Measurements from ENCODE around the gene SLC35B2. TPM values are rescaled to one million over a fixed set of nuclear protein-coding genes. Genes with fewer than 3 reads are reported as not detected.
A peak's percentile ranks its signal among the peaks of the same experiment; 100 is the strongest.

SLC35B2 gene
- total and polyA plus RNA-seq, 9 of the 15 experiments (the other 6 are each of a cell fraction or from before 2014, with no cell fraction given) = 14.5 to 59.1 (median 47.1) TPM

DNA sequence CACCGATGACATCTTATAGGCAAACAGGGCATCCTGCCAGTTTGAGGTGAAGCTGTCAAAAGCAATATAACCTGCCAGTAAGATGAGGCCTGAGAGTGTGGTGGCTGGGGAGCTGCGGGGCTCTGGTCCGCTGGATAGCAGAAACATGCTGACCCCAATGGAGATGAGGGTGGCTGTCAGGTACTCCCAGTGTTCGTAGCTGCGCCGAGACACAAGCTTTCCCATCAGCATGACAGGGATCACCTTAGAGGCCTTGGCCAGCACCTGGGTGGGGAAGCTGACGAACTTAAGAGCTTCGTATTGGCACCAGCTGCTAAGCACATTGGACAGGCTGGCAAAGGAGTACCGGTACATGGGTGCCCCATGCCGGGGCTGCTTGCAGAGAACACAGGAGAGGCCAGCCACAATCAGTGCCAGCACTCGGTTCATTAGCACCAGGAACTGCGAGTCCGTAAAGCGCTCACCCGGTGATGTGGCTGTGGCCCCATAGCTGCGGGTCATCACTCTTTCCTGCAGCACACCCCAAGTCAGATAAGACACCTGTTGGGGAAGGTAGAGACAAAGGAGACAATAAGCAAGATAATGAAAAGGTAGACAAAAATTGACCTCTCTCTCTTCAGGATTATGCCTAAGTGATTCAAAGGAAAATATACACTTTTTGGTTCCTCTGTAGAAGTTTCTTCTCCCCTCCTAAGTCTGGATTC is 2.1 kb downstream of the SLC35B2 start (continued):
- TF ChIP-seq, protein P1, sequence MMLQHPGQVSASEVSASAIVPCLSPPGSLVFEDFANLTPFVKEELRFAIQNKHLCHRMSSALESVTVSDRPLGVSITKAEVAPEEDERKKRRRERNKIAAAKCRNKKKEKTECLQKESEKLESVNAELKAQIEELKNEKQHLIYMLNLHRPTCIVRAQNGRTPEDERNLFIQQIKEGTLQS (IDR thresholded peaks at IDR 0.05) = no peak
- TF ChIP-seq, protein P1 (CRISPR knock-in tag; conservative IDR thresholded peaks at IDR 0.05) = peak; percentile 82
- TF ChIP-seq, protein P2, sequence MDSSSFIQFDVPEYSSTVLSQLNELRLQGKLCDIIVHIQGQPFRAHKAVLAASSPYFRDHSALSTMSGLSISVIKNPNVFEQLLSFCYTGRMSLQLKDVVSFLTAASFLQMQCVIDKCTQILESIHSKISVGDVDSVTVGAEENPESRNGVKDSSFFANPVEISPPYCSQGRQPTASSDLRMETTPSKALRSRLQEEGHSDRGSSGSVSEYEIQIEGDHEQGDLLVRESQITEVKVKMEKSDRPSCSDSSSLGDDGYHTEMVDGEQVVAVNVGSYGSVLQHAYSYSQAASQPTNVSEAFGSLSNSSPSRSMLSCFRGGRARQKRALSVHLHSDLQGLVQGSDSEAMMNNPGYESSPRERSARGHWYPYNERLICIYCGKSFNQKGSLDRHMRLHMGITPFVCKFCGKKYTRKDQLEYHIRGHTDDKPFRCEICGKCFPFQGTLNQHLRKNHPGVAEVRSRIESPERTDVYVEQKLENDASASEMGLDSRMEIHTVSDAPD (CRISPR knock-in tag; IDR thresholded peaks at IDR 0.05) = no peak
- TF ChIP-seq CREB3 (tag; conservative IDR thresholded peaks at IDR 0.05; ENCODE audit: low read depth) (no peak), MNT (conservative IDR thresholded peaks at IDR 0.05) (no peak), CEBPG (CRISPR knock-in tag; IDR thresholded peaks at IDR 0.05) (no peak), CEBPG (tag; conservative IDR thresholded peaks at IDR 0.05 in 1 of 2, IDR thresholded peaks at IDR 0.05 in 1 of 2) (no peak), HCFC1 (IDR thresholded peaks at IDR 0.05; ENCODE audit: low read depth, low read length) (peak; percentile 12; the same call in 1 of the 2 replicates), BRD9 (IDR thresholded peaks at IDR 0.05; ENCODE audit: low read depth, partially characterized antibody) (no peak), KHSRP (IDR thresholded peaks at IDR 0.05) (no peak), MAX (CRISPR knock-in tag; IDR thresholded peaks at IDR 0.05) (no peak; the same call in 1 of the 2 replicates), HMGXB4 (CRISPR knock-in tag; IDR thresholded peaks at IDR 0.05) (0 out of 2 replicates have a peak, but pooled peaks have one; percentile 27), WHSC1 (IDR thresholded peaks at IDR 0.05; ENCODE audit: low read length) (peak; percentile 61)

Measured in K562 (cell line).